ENCODE data around the gene IFNL2. TPM values are rescaled to one million over a fixed set of nuclear protein-coding genes. Genes with fewer than 3 reads are reported as not detected.
"Not testable (repeated sequence)": the region's sequence is repeated elsewhere in the genome, so short reads cannot be mapped to it uniquely, and the experiment has no call there.

IFNL2 gene
- total RNA-seq, 1 donor from 2014 or later = not detected

GRCh38 chr19:39264306-39265290 is 3.6 kb upstream of the IFNL2 start:
- peak overlapping the region; percentile 52 for H2AFZ ChIP-seq (replicated peaks)
- H3K4me1 ChIP-seq = no peaks in the 10 kb centered on the region
- Mint-ChIP-seq H3K27me3 (ENCODE audit: insufficient read depth, low read depth) (peaks cover 34% of the 10 kb centered on the region), H3K9me3 (no peaks in the 10 kb centered on the region), H3K4me3 (peak overlapping the region; percentile 21), H3K36me3 (no peaks in the 10 kb centered on the region), H3K27ac (no peak overlapping the region), H3K4me1 (peaks cover 3% of the 10 kb centered on the region)
- TF ChIP-seq EZH2phosphoT487 (IDR thresholded peaks at IDR 0.05) = peak; percentile 82
- TF ChIP-seq CTCF (IDR thresholded peaks at IDR 0.05) = peak; percentile 10
- peak; percentile 96 for TF ChIP-seq EZH2 (IDR thresholded peaks at IDR 0.05)
- H3K9ac ChIP-seq = no peak overlapping the region
- H3K9me3 ChIP-seq (ENCODE audit: low read depth) = no peaks in the 10 kb centered on the region
- H3K79me2 ChIP-seq (ENCODE audit: low read depth) = no peaks in the 10 kb centered on the region
- H3F3A ChIP-seq (ENCODE audit: low read depth) = no peaks in the 10 kb centered on the region
- peaks cover 94% of the 10 kb centered on the region for H3K27me3 ChIP-seq
- no peaks in the 10 kb centered on the region for H3K36me3 ChIP-seq
- no peaks in the 10 kb centered on the region for H4K20me1 ChIP-seq (ENCODE audit: low read depth)
- DNase-seq (ENCODE audit: low spot score) = peak; percentile 76
- H3K4me3 ChIP-seq = peak overlapping the region; percentile 13
- H3K27ac ChIP-seq = no peak overlapping the region
- peak overlapping the region; percentile 2 for H3K4me2 ChIP-seq

- peaks cover 6% of the 10 kb centered on the region for H3K4me1 Mint-ChIP-seq
- no peak for TF ChIP-seq EZH2 (IDR thresholded peaks at IDR 0.05)
- TF ChIP-seq CTCF (IDR thresholded peaks at IDR 0.05) = no peak
- no peak for TF ChIP-seq EZH2phosphoT487 (IDR thresholded peaks at IDR 0.05)
- no peaks in the 10 kb centered on the region for H3K36me3 ChIP-seq
- no peak overlapping the region for H3K9ac ChIP-seq
- peak overlapping the region; percentile 2 for H3K4me2 ChIP-seq
- H4K20me1 ChIP-seq (ENCODE audit: low read depth) = no peaks in the 10 kb centered on the region
- H3K4me3 Mint-ChIP-seq = peak overlapping the region; percentile 21
- H3K4me1 ChIP-seq = no peaks in the 10 kb centered on the region
- no peaks in the 10 kb centered on the region for H3K79me2 ChIP-seq (ENCODE audit: low read depth)
- no peak overlapping the region for H3K27ac Mint-ChIP-seq
- H3K27me3 ChIP-seq = peaks cover 93% of the 10 kb centered on the region
- peaks cover 40% of the 10 kb centered on the region for H3K27me3 Mint-ChIP-seq (ENCODE audit: insufficient read depth, low read depth)
- no peaks in the 10 kb centered on the region for H3K9me3 Mint-ChIP-seq
- H3K36me3 Mint-ChIP-seq = no peaks in the 10 kb centered on the region
- no peak overlapping the region for H3K27ac ChIP-seq
- no peak overlapping the region for H3K4me3 ChIP-seq
- H3F3A ChIP-seq (ENCODE audit: low read depth) = no peaks in the 10 kb centered on the region
- no peaks in the 10 kb centered on the region for H3K9me3 ChIP-seq (ENCODE audit: low read depth)
- H2AFZ ChIP-seq (replicated peaks) = peak overlapping the region; percentile 52
- DNase-seq (ENCODE audit: low spot score) = peak; percentile 36
Observed at GRCh38 chr19:39265321-39265916, 2.8 kb upstream of the IFNL2 start.

GRCh38 chr19:39268531-39269223 is 481 bp downstream of the IFNL2 start:
- not testable (repeated sequence) for H3K4me3 Mint-ChIP-seq; H3K9me3 ChIP-seq (ENCODE audit: low read depth); H3K36me3 ChIP-seq; H3K79me2 ChIP-seq (ENCODE audit: low read depth); H3K9me3 Mint-ChIP-seq; H3K4me1 ChIP-seq; H3F3A ChIP-seq (ENCODE audit: low read depth); H3K4me3 ChIP-seq; DNase-seq (ENCODE audit: low spot score); H3K9ac ChIP-seq; H3K36me3 Mint-ChIP-seq; H3K4me2 ChIP-seq; H3K27ac ChIP-seq; H3K27ac Mint-ChIP-seq; H4K20me1 ChIP-seq (ENCODE audit: low read depth); H2AFZ ChIP-seq (replicated peaks); H3K4me1 Mint-ChIP-seq
- peaks cover 81% of the 10 kb centered on the region for H3K27me3 ChIP-seq
- peaks cover 28% of the 10 kb centered on the region for H3K27me3 Mint-ChIP-seq (ENCODE audit: insufficient read depth, low read depth)

GRCh38 chr19:39269369-39269768 is 1.2 kb downstream of the IFNL2 start:
- H3K4me2 ChIP-seq; H3K36me3 Mint-ChIP-seq; H3K79me2 ChIP-seq (ENCODE audit: low read depth); DNase-seq (ENCODE audit: low spot score); H3K27ac ChIP-seq; H3K4me1 ChIP-seq; H3K9ac ChIP-seq; H3K9me3 ChIP-seq (ENCODE audit: low read depth); H3K27ac Mint-ChIP-seq; H3K4me3 Mint-ChIP-seq; H2AFZ ChIP-seq (replicated peaks); H3K9me3 Mint-ChIP-seq; H3K4me1 Mint-ChIP-seq; H3F3A ChIP-seq (ENCODE audit: low read depth); H3K4me3 ChIP-seq; H4K20me1 ChIP-seq (ENCODE audit: low read depth); H3K36me3 ChIP-seq: not testable (repeated sequence)
- peaks cover 23% of the 10 kb centered on the region for H3K27me3 Mint-ChIP-seq (ENCODE audit: insufficient read depth, low read depth)
- peaks cover 78% of the 10 kb centered on the region for H3K27me3 ChIP-seq
